Adrenal gland (tissue), 12 donors: Measurements from ENCODE around the gene NSG1. TPM values are rescaled to one million over a fixed set of nuclear protein-coding genes. Genes with fewer than 3 reads are reported as not detected.

Source experiments
- DNase-seq, 7 donors: peaks; one replicate each; pipeline ENCODE4 v3.0.0-alpha.2; 2019 to 2020
- H3K27ac ChIP-seq, 5 donors: fragments of 200-600 bp; sonication (generic) in 4 of 5; 1 replicate in 3 of 5; 2 replicates in 2 of 5; pipeline versions ENCODE4 v1.5.1 to v1.8.0; 2016 to 2020; ENCODE audit warnings: mild to moderate bottlenecking in 1 of 5
- H3K27me3 ChIP-seq: fragments of 200-600 bp; 2 replicates; pipeline ENCODE4 v1.8.0; 2021
- H3K36me3 ChIP-seq, 2 donors: fragments of 200-600 bp; replicated peaks in 1 of 2; 1 replicate in 1 of 2; 2 replicates in 1 of 2; pipeline versions ENCODE4 v1.5.1 to v1.8.0; 2018 to 2022
- H3K4me1 ChIP-seq, 2 donors: fragments of 200-600 bp; replicated peaks in 1 of 2; 1 replicate in 1 of 2; 2 replicates in 1 of 2; pipeline versions ENCODE4 v1.5.1 to v1.8.0; 2018 to 2021
- H3K4me3 ChIP-seq, 4 donors: fragments of 200-600 bp; sonication (generic) in 3 of 4; one replicate each; pipeline ENCODE4 v1.5.1; 2016 to 2018
- H3K9me3 ChIP-seq, 3 donors: fragments of 200-600 bp; sonication (generic) in 1 of 3; replicated peaks in 1 of 3; 1 replicate in 2 of 3; 2 replicates in 1 of 3; pipeline versions ENCODE4 v1.5.1 to v1.8.0; 2016 to 2021
- POLR2A ChIP-seq, 2 donors: fragments of 450-650 bp; IDR thresholded peaks; one replicate each; pipeline ENCODE4 v1.6.1; 2017; ENCODE audit warnings: antibody characterized with exemption in 2 of 2, mild to moderate bottlenecking in 2 of 2, moderate library complexity in 1 of 2
- WGBS, 4 donors: extraction: QIAGEN DNeasy Blood & Tissue Kit in 2 of 4; methylation state at CpG; one replicate each; pipeline versions ENCODE4 v1.1.5 to v1.1.7; 2013 to 2017; 5-methylcytosine and 5-hydroxymethylcytosine counted together
- intact Hi-C, 2 donors: fragments of 100-400 bp; cut with DNase I; formaldehyde crosslinking; loops; one replicate each; pipeline versions ENCODE4 v1.14.1 to v1.15.0; 2022 to 2023
- polyA plus RNA-seq, 3 donors: library from polyadenylated mRNA; stranded (reverse); fragments of 200-250 nt in 2 of 3; fragments of 350-450 nt in 1 of 3; fragmentation: Illumina TruSeq in 1 of 3; extraction: RNeasy Lipid Tissue Mini Kit (QIAGEN cat#74804) in 1 of 3; gene quantifications; one replicate each; pipeline ENCODE4 v1.2.3, GENCODE V29; 2013 to 2014
- total RNA-seq, 9 donors: library from RNA; depleted of rRNA in 4 of 9; stranded (reverse); fragments of >200 nt in 4 of 9; fragments of 120-200 nt in 1 of 9; fragmentation: NEBNext Ultra II Directional in 1 of 9; extraction: Animal tissue kit (Norgen Biotek cat#: 25700) in 1 of 9; gene quantifications; one replicate each; pipeline versions ENCODE4 v1.1.0 to v1.2.4, GENCODE V29; 2013 to 2023
- TF ChIP-seq, protein P1 (sequence below), 6 experiments: fragments of 450-650 bp in 4 of 6; fragments of 200-600 bp in 2 of 6; sonication (generic) in 1 of 6; IDR thresholded peaks; 1 replicate in 5 of 6; 2 replicates in 1 of 6; pipeline versions ENCODE4 v1.5.1 to v1.8.0; 2016 to 2021; ENCODE audit warnings: antibody characterized with exemption in 6 of 6, mild to moderate bottlenecking in 2 of 6, moderate library complexity in 1 of 6
- donor health status: healthy with polysubstance abuse.
- donor health status: Bipolar disorder and iron deficiency.
- donor health status: DM: yes; HTN: yes; CAD: no.
- donor health status: DM: no; HTN: no; CAD: no.
- donor health status: DM: no; HTN: no; CAD: no.
- donor health status: DM: yes; HTN: yes; CAD: no.

The NSG1 gene
- total and polyA plus RNA-seq, 12 donors: 1.4 to 42.7 (median 9.9) TPM

DNA sequence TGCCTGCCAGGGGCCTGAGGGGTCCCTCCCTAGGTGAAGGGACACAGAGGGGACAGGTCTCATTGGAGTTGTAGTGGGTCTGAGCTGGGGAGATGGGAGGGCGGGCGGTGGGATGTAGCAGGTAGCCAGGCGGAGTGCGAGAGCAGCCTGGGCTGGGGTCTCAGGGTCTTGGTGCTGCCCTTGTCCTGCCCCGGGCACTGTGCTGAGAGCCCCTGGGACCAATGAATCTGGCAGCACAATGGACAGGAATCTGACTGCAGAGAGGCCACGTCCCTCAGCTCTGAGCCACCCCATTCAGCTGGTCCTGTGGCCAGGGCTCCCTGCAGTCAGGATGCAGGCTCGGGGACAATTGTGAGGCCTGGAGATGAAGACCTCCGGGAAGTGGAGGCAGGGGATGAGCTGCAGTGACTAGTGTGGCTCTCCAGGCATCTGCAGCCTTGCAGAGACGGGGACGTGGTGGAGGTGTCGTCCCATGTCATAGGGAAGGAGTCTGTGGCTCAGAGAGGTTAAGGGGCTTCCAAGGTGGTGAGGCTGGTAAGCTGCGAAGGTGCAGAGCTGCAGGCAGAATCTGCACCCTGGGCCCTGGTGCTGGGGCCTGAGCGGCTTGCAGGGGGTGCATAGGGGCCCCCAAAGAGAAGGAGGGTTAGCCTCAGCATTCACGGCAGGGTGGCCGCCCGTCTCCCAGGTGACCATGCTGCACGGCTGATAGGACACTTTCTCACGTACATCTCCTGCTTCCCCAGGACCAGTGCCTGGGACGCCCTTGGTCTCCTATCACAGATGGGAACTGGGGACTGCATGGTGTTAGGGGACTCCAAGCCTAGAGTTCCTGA lies 20.6 kb downstream of the NSG1 start:
- no peaks in the 10 kb centered on the region for H3K27me3 ChIP-seq
- H3K9me3 ChIP-seq: no peaks in the 10 kb centered on the region
- intact Hi-C loops: no loop called here

DNA sequence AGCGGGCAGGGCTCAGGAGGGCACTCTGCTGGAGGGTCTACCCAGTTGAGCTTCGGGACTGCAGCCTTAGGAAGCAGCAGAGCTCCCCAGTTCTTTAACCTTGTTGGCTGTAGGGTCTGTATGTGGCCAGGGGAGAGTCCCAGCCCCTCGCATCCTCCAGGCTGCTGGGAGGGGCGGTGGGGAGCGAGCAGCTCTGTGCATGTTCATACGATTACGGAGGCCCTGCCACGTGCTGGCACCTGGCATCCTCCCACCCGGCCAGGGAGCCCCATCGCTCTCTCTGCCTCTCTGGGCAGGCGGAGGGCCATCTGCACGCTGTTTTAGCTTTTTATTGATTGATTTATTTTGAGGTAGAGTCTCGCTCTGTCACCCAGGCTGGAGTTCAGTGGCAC lies 21.2 kb downstream of the NSG1 start:
- TF ChIP-seq, protein P1, sequence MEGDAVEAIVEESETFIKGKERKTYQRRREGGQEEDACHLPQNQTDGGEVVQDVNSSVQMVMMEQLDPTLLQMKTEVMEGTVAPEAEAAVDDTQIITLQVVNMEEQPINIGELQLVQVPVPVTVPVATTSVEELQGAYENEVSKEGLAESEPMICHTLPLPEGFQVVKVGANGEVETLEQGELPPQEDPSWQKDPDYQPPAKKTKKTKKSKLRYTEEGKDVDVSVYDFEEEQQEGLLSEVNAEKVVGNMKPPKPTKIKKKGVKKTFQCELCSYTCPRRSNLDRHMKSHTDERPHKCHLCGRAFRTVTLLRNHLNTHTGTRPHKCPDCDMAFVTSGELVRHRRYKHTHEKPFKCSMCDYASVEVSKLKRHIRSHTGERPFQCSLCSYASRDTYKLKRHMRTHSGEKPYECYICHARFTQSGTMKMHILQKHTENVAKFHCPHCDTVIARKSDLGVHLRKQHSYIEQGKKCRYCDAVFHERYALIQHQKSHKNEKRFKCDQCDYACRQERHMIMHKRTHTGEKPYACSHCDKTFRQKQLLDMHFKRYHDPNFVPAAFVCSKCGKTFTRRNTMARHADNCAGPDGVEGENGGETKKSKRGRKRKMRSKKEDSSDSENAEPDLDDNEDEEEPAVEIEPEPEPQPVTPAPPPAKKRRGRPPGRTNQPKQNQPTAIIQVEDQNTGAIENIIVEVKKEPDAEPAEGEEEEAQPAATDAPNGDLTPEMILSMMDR (IDR thresholded peaks at IDR 0.05): no peak
- no peak for TF ChIP-seq POLR2A (IDR thresholded peaks at IDR 0.05)
- no peak for DNase-seq
- Histone ChIP-seq H3K4me3 (no peak overlapping the region), H3K9me3 (no peaks in the 10 kb centered on the region), H3K27ac (peak overlapping the region in 1 of 5 donors; percentile 41), H3K36me3 (no peaks in the 10 kb centered on the region), H3K27me3 (no peaks in the 10 kb centered on the region), H3K4me1 (no peaks in the 10 kb centered on the region)
- whole genome bisulfite sequencing, 4 donors: 37 to 65% (median 56%) methylated on average over 11 to 13 of the region's 13 CpGs
- intact Hi-C loops: no loop called here

More for the DNA sequence above, 20.6 kb downstream of the NSG1 start:
- Histone ChIP-seq H3K4me3 (no peak overlapping the region), H3K4me1 (no peaks in the 10 kb centered on the region), H3K36me3 (no peaks in the 10 kb centered on the region), H3K27ac (peak overlapping the region in 1 of 5 donors; percentile 49)
- no peak for DNase-seq
- WGBS, 4 donors: 73 to 78% (median 77%) methylated on average over 6 to 19 of the region's 19 CpGs
- no peak for TF ChIP-seq POLR2A (IDR thresholded peaks at IDR 0.05)
- TF ChIP-seq, protein P1 (IDR thresholded peaks at IDR 0.05): no peak

DNA sequence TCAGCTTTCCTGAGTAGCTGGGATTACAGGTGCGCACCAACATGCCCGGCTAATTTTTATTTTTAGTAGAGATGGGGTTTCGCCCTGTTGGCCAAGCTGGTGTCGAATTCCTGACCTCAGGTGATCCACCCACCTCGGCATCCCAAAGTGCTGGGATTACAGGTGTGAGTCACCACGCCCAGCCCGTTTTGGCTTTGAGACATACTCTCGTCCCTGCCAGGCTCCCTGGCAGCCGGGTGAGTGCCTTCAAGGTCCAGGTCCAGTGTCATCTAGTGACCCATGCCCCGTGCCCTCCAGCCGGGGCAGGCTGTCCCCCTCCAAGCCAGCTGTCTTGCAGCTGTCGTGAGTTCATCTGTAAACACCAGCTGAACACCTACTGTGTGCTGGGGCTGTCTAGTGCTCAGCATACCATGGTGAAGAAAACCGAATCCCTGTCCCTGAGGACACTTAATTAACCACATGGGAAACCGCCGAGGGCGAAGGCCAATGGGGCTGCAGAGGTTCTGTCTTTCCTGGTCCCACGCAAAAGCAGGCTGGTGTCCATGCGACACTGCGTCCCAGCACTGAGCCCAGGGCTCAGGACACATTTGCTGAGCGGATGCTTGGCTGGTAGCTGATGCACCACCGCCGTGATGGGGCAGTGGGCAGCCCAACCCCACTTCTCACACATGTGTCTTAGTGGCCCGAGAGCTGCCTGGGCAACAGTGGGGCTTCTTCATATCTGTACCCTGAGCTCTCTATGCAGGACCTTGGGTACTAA lies 21.9 kb downstream of the NSG1 start:
- no peak for DNase-seq
- 59 to 84% (median 60%) methylated on average over 12 to 23 of the region's 23 CpGs for WGBS, 4 donors
- H3K4me1 ChIP-seq: no peaks in the 10 kb centered on the region
- no peaks in the 10 kb centered on the region for H3K36me3 ChIP-seq
- no peak overlapping the region for H3K27ac ChIP-seq
- TF ChIP-seq, protein P1 (IDR thresholded peaks at IDR 0.05): no peak
- no peak for TF ChIP-seq POLR2A (IDR thresholded peaks at IDR 0.05)
- intact Hi-C loops: no loop called here
- H3K27me3 ChIP-seq: no peaks in the 10 kb centered on the region
- H3K4me3 ChIP-seq: no peak overlapping the region
- no peaks in the 10 kb centered on the region for H3K9me3 ChIP-seq

DNA sequence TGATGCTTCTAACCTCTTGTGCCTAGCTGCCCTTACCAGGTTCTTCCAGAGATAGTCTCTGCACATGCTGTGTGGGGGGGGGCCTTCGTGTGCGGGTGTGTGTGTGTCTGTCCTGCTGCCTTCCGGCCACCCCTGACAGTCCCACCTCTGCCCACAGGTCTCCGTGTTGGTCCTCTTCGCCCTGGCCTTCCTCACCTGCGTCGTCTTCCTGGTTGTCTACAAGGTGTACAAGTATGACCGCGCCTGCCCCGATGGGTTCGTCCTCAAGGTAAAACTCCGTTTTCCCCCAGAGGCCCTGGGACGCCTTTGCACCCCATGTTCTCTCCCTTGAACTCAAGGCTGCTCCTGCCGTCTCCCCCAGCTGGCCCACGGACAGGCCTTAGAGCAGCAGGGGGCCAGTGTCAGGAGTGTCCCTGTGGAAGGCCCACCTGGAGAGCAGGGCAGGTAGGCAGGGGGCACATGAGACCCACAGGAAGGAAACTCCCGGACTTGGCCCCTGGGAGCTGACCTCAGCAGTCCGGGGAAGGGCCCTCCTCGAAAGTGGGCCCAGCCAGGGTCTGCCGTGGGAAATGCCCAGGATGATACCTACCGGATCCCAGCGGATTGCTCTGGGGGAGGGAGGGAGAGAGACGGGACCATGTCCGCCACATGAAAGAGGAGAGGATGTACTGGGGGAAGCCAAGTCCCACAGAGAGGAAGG lies 22.7 kb downstream of the NSG1 start:
- Histone ChIP-seq H3K4me1 (no peaks in the 10 kb centered on the region), H3K27ac (no peak overlapping the region), H3K36me3 (no peaks in the 10 kb centered on the region), H3K4me3 (no peak overlapping the region), H3K27me3 (no peaks in the 10 kb centered on the region), H3K9me3 (no peaks in the 10 kb centered on the region)
- 76 to 87% (median 85%) methylated on average over 23 of the region's 23 CpGs for WGBS, 4 donors
- intact Hi-C loops: no loop called here
- DNase-seq: no peak
- TF ChIP-seq POLR2A (IDR thresholded peaks at IDR 0.05): no peak
- TF ChIP-seq, protein P1 (IDR thresholded peaks at IDR 0.05): no peak
